K562 (cell line): ENCODE results near the gene TMEM100. TPM values are rescaled to one million over a fixed set of nuclear protein-coding genes. Genes with fewer than 3 reads are reported as not detected.

ENCODE experiments used
- ATF1 ChIP-seq, 2 experiments: fragments of 450-650 bp in 1 of 2; IDR thresholded peaks; 2 replicates each; pipeline ENCODE4 v1.6.1; 2016; ENCODE audit warnings: missing compliant biosample characterization in 1 of 2, missing genetic modification characterization in 1 of 2
- ATF7 ChIP-seq: fragments of 450-650 bp; IDR thresholded peaks from 2 replicates; pipeline ENCODE4 v1.7.1; 2014; ENCODE audit warnings: mild to moderate bottlenecking, moderate library complexity
- CEBPB ChIP-seq: fragments of 450-650 bp; IDR thresholded peaks from 2 replicates; pipeline ENCODE4 v1.6.1; 2016; ENCODE audit warnings: missing genetic modification characterization, missing compliant biosample characterization
- CEBPG ChIP-seq, 3 experiments: fragments of 200-800 bp in 1 of 3; sonication (Bioruptor generic) in 1 of 3; sonication (generic) in 1 of 3; formaldehyde crosslinking in 1 of 3; IDR thresholded peaks in 2 of 3; conservative IDR thresholded peaks in 1 of 3; 2 replicates each; pipeline versions ENCODE4 v1.6.1 to v1.8.0; 2016 to 2022; ENCODE audit warnings: missing compliant biosample characterization in 2 of 3, missing genetic modification characterization in 2 of 3, mild to moderate bottlenecking in 1 of 3, missing genetic modification reagents in 1 of 3
- CTBP1 ChIP-seq: fragments of 450-650 bp; IDR thresholded peaks from 2 replicates; pipeline ENCODE4 v1.6.1; 2016; ENCODE audit warnings: borderline replicate concordance
- DPF2 ChIP-seq: fragments of 450-650 bp; IDR thresholded peaks from 2 replicates; pipeline ENCODE4 v1.6.1; 2016
- EP300 ChIP-seq: IDR thresholded peaks from 2 replicates; pipeline ENCODE4 v1.6.1; 2012; ENCODE audit warnings: low read length, improper control_type of control experiment
- ETS2 ChIP-seq: IDR thresholded peaks from 2 replicates; pipeline ENCODE4 v1.6.1; 2016; ENCODE audit warnings: borderline replicate concordance, missing genetic modification characterization, mild to moderate bottlenecking, moderate library complexity, missing compliant biosample characterization; ENCODE audit not compliant: poor library complexity, severe bottlenecking
- FOS ChIP-seq: IDR thresholded peaks from 3 replicates; pipeline ENCODE4 v1.6.1; 2011; ENCODE audit not compliant: insufficient read length; ENCODE audit errors: extremely low read depth
- JUN ChIP-seq, 2 experiments: sonication (generic) in 1 of 2; formaldehyde crosslinking in 1 of 2; IDR thresholded peaks; 2 replicates each; pipeline versions ENCODE4 v1.6.1 to v1.8.0; 2012 to 2022; ENCODE audit warnings: borderline replicate concordance in 2 of 2, mild to moderate bottlenecking in 2 of 2, improper control_type of control experiment in 1 of 2, low read depth in 1 of 2, low read length in 1 of 2, missing genetic modification reagents in 1 of 2
- JUND ChIP-seq, 2 experiments: IDR thresholded peaks; 2 replicates in 1 of 2; 3 replicates in 1 of 2; pipeline ENCODE4 v1.6.1; 2011; ENCODE audit warnings: borderline replicate concordance in 2 of 2, low read depth in 2 of 2, low read length in 2 of 2, improper control_type of control experiment in 1 of 2, missing biosample characterization in 1 of 2, missing genetic modification characterization in 1 of 2, missing genetic modification reagents in 1 of 2
- MEIS2 ChIP-seq: fragments of 450-650 bp; IDR thresholded peaks from 2 replicates; pipeline ENCODE4 v1.6.1; 2014; ENCODE audit warnings: mild to moderate bottlenecking; ENCODE audit not compliant: partially characterized antibody
- MIER1 ChIP-seq: fragments of 450-650 bp; IDR thresholded peaks from 2 replicates; pipeline ENCODE4 v1.6.1; 2016; ENCODE audit warnings: antibody characterized with exemption, mild to moderate bottlenecking, low read depth
- NCOA4 ChIP-seq: fragments of 450-650 bp; IDR thresholded peaks from 2 replicates; pipeline ENCODE4 v1.6.1; 2018; ENCODE audit warnings: mild to moderate bottlenecking; ENCODE audit not compliant: partially characterized antibody
- PHF8 ChIP-seq: fragments of 200-600 bp; sonication (generic); IDR thresholded peaks from 2 replicates; pipeline ENCODE4 v1.6.1; 2012; ENCODE audit warnings: mixed run types, mild to moderate bottlenecking, inconsistent platforms, low read length, moderate library complexity, borderline replicate concordance
- SMAD3 ChIP-seq: fragments of 450-650 bp; formaldehyde crosslinking; conservative IDR thresholded peaks from 2 replicates; pipeline ENCODE4 v1.4.0; 2020; ENCODE audit warnings: mild to moderate bottlenecking
- SMARCA4 ChIP-seq: fragments of 450-650 bp; IDR thresholded peaks from 2 replicates; pipeline ENCODE4 v1.6.1; 2016
- TCF3 ChIP-seq: sonication (generic); formaldehyde crosslinking; IDR thresholded peaks from 2 replicates; pipeline ENCODE4 v1.4.0; 2020; ENCODE audit warnings: mild to moderate bottlenecking, missing genetic modification reagents
- ZEB2 ChIP-seq: fragments of 450-650 bp; IDR thresholded peaks from 2 replicates; pipeline ENCODE4 v1.6.1; 2016
- ZFP1 ChIP-seq: fragments of 450-650 bp; formaldehyde crosslinking; IDR thresholded peaks from 2 replicates; pipeline ENCODE4 v1.4.0; 2020; ENCODE audit warnings: mild to moderate bottlenecking, mixed read lengths
- ZNF224 ChIP-seq: sonication (generic); formaldehyde crosslinking; IDR thresholded peaks from 2 replicates; pipeline ENCODE4 v1.8.0; 2022; ENCODE audit warnings: mild to moderate bottlenecking, missing genetic modification reagents
- polyA plus RNA-seq, 8 experiments: library from polyadenylated mRNA; depleted of rRNA in 4 of 8; stranded (reverse) in 5 of 8; unstranded in 3 of 8; fragments of >200 nt; fragmentation: Nextera tagmentation in 2 of 8; fragmentation: Illumina TruSeq in 1 of 8; extraction: Ambion mirVana in 2 of 8; extraction: Trizol in 1 of 8; gene quantifications; 2 replicates each; pipeline versions ENCODE4 v1.2.1 to v1.2.3, GENCODE V29; 2011 to 2014; ENCODE audit warnings: inconsistent platforms in 1 of 8, missing spikeins in 1 of 8
- total RNA-seq, 7 experiments: library from RNA; depleted of rRNA in 6 of 7; stranded (reverse); fragments of >200 nt in 6 of 7; fragmentation: Illumina TruSeq in 2 of 7; extraction: Trizol in 2 of 7; gene quantifications; 2 replicates each; pipeline versions ENCODE4 v1.2.1 to v1.2.3, GENCODE V29; 2011 to 2021; ENCODE audit warnings: low replicate concordance in 1 of 7
- TF ChIP-seq, protein P1 (sequence below): fragments of 450-650 bp; IDR thresholded peaks from 2 replicates; pipeline ENCODE4 v1.6.1; 2016
- TF ChIP-seq, protein P2 (sequence below): sonication (generic); formaldehyde crosslinking; IDR thresholded peaks from 2 replicates; pipeline ENCODE4 v1.8.1; 2022; ENCODE audit warnings: missing genetic modification reagents
- TF ChIP-seq, protein P3 (sequence below): fragments of 250-450 bp; sonication (Bioruptor Pico); IDR thresholded peaks from 2 replicates; pipeline ENCODE4 v1.5.0; 2022; ENCODE audit warnings: mild to moderate bottlenecking

The TMEM100 gene
- total and polyA plus RNA-seq, 9 of the 15 experiments (the other 6 are each of a cell fraction or from before 2014, with no cell fraction given), result 0.12 to 0.50 (median 0.19) TPM

DNA sequence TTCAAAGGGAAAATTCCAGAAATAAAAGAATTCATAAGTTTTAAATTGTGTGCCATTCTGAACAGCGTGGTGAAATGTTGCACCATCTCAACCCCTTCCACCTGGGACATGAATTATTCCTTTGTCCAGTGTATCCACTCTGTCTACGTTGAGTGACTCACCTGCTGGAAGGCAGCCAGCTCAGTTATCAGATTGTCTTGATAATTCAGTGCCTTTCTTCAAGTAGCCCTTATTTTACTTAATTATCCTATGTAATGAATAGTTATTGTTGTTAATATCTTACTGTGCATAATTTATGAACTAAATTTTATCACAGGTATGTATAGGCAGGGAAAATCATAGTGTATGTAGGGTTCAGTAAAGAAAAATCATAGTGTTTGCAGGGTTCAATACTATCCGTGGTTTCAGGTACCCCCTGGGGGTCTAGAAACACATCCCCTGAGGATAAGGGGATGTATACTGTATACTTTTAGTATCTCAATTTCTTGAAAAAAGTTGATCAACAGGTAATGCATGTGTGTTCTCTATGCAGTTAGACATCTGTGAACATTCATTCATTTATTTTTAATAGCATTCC, 20.5 kb upstream of the TMEM100 start (continued):
- TF ChIP-seq ZEB2 (peak; percentile 81), TCF3 (CRISPR knock-in tag) (0 out of 2 replicates have a peak, but pooled peaks have one; percentile 11), CEBPG (CRISPR knock-in tag; IDR thresholded peaks at IDR 0.05) (no peak; the same call in 1 of the 2 replicates), CEBPG (tag; conservative IDR thresholded peaks at IDR 0.05 in 1 of 2, IDR thresholded peaks at IDR 0.05 in 1 of 2) (peak; percentile 47 to 50; a peak in 3 of 4 replicates), MEIS2 (peak; percentile 87), ZNF224 (CRISPR knock-in tag) (no peak), PHF8 (no peak), ATF1 (CRISPR knock-in tag; IDR thresholded peaks at IDR 0.05) (no peak), ATF1 (tag; IDR thresholded peaks at IDR 0.05) (0 out of 2 replicates have a peak, but pooled peaks have one; percentile 2), ETS2 (tag) (no peak), SMARCA4 (peak; percentile 85), ZFP1 (CRISPR knock-in tag) (no peak), JUN (IDR thresholded peaks at IDR 0.05; ENCODE audit: borderline replicate concordance, low read depth, low read length) (peak; percentile 83), JUN (CRISPR knock-in tag; IDR thresholded peaks at IDR 0.05; ENCODE audit: borderline replicate concordance) (no peak), EP300 (peak; percentile 46; the same call in 1 of the 2 replicates), ATF7 (peak; percentile 47; the same call in 1 of the 2 replicates), DPF2 (peak; percentile 85), SMAD3 (CRISPR knock-in tag) (no peak), CEBPB (tag) (peak; percentile 35; the same call in 1 of the 2 replicates), JUND (IDR thresholded peaks at IDR 0.05; ENCODE audit: borderline replicate concordance, low read depth, low read length) (peak; percentile 95), JUND (tag; IDR thresholded peaks at IDR 0.05; ENCODE audit: borderline replicate concordance, low read depth, low read length) (peak; percentile 96; the same call in 2 of the 3 replicates), NCOA4 (no peak), CTBP1 (0 out of 2 replicates have a peak, but pooled peaks have one; percentile 25), FOS (peak; percentile 40), MIER1 (peak; percentile 76)
- TF ChIP-seq, protein P1, sequence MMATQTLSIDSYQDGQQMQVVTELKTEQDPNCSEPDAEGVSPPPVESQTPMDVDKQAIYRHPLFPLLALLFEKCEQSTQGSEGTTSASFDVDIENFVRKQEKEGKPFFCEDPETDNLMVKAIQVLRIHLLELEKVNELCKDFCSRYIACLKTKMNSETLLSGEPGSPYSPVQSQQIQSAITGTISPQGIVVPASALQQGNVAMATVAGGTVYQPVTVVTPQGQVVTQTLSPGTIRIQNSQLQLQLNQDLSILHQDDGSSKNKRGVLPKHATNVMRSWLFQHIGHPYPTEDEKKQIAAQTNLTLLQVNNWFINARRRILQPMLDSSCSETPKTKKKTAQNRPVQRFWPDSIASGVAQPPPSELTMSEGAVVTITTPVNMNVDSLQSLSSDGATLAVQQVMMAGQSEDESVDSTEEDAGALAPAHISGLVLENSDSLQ, result peak; percentile 65
- TF ChIP-seq, protein P2, sequence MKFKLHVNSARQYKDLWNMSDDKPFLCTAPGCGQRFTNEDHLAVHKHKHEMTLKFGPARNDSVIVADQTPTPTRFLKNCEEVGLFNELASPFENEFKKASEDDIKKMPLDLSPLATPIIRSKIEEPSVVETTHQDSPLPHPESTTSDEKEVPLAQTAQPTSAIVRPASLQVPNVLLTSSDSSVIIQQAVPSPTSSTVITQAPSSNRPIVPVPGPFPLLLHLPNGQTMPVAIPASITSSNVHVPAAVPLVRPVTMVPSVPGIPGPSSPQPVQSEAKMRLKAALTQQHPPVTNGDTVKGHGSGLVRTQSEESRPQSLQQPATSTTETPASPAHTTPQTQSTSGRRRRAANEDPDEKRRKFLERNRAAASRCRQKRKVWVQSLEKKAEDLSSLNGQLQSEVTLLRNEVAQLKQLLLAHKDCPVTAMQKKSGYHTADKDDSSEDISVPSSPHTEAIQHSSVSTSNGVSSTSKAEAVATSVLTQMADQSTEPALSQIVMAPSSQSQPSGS (CRISPR knock-in tag), result no peak
- TF ChIP-seq, protein P3, sequence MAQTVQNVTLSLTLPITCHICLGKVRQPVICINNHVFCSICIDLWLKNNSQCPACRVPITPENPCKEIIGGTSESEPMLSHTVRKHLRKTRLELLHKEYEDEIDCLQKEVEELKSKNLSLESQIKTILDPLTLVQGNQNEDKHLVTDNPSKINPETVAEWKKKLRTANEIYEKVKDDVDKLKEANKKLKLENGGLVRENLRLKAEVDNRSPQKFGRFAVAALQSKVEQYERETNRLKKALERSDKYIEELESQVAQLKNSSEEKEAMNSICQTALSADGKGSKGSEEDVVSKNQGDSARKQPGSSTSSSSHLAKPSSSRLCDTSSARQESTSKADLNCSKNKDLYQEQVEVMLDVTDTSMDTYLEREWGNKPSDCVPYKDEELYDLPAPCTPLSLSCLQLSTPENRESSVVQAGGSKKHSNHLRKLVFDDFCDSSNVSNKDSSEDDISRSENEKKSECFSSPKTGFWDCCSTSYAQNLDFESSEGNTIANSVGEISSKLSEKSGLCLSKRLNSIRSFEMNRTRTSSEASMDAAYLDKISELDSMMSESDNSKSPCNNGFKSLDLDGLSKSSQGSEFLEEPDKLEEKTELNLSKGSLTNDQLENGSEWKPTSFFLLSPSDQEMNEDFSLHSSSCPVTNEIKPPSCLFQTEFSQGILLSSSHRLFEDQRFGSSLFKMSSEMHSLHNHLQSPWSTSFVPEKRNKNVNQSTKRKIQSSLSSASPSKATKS (CRISPR knock-in tag), result no peak
